HCT116 (cell line): Measurements from ENCODE around the gene ADCY1. TPM values are rescaled to one million over a fixed set of nuclear protein-coding genes. Genes with fewer than 3 reads are reported as not detected.

Experiments used
- ATAC-seq: fragments of 200-7000 bp; cut with Tn5 transposase; 2 replicates; pipeline ENCODE4 v1.9.1; 2020; ENCODE audit warnings: mild to moderate bottlenecking, moderate library complexity
- BruUV-seq: library from RNA; stranded (reverse); fragments of 400-500 nt; replicated peaks from 2 replicates; lab custom pipeline; 2021; lab: Mats Ljungman, UMichigan
- CTCF ChIA-PET: fragments of 300-600 bp; sonication (Branson Sonifier 250); formaldehyde crosslinking; loops from one replicate; lab custom pipeline; 2021; ENCODE audit warnings: antibody characterized with exemption; lab: Charles Lee
- POLR2A ChIA-PET: fragments of 300-600, 350-600 bp; sonication (Branson Sonifier 250); formaldehyde crosslinking; loops from one replicate; lab custom pipeline; 2021; ENCODE audit warnings: antibody characterized with exemption; lab: Charles Lee
- RAD21 ChIA-PET, 2 experiments: fragments of 300-600 bp; sonication (Branson Sonifier 250); formaldehyde crosslinking; loops; one replicate each; lab custom pipeline; 2023; ENCODE audit warnings: low total read pairs in 2 of 2; ENCODE audit not compliant: uncharacterized antibody in 2 of 2, unreplicated experiment in 2 of 2, low non-redundant PET in 1 of 2; lab: Charles Lee
- DNase-seq: peaks from one replicate; pipeline ENCODE4 v3.0.0-alpha.2; 2010; ENCODE audit warnings: low read depth, low spot score
- H2AFZ ChIP-seq: fragments of 200-600 bp; shearing (Covaris generic), sonication (generic); 2 replicates; pipeline ENCODE4 v1.6.1; 2017; ENCODE audit warnings: low read depth, mixed run types, mixed read lengths, antibody characterized with exemption, low read length; ENCODE audit not compliant: poor library complexity, severe bottlenecking
- H3K27ac ChIP-seq: 2 replicates; pipeline ENCODE4 v1.5.1; 2012; ENCODE audit warnings: low read depth, low read length
- H3K27me3 ChIP-seq: fragments of 200-600 bp; sonication (generic); 2 replicates; pipeline ENCODE4 v1.6.1; 2016; ENCODE audit warnings: mixed run types, low read length, mixed read lengths; ENCODE audit not compliant: insufficient read depth
- H3K36me3 ChIP-seq, 2 experiments: fragments of 200-500 bp in 1 of 2; fragments of 200-600 bp in 1 of 2; sonication (Bioruptor generic) in 1 of 2; sonication (generic) in 1 of 2; 2 replicates each; pipeline versions ENCODE4 v1.5.1 to v1.6.1; 2014 to 2016; ENCODE audit warnings: low read length in 2 of 2, inconsistent platforms in 1 of 2, mixed read lengths in 1 of 2, mixed run types in 1 of 2; ENCODE audit not compliant: insufficient read depth in 2 of 2, control insufficient read depth in 1 of 2
- H3K4me1 ChIP-seq, 2 experiments: fragments of 200-600 bp in 1 of 2; sonication (generic) in 1 of 2; 2 replicates each; pipeline versions ENCODE4 v1.5.1 to v1.6.1; 2012 to 2017; ENCODE audit warnings: low read length in 2 of 2, inconsistent platforms in 1 of 2, mild to moderate bottlenecking in 1 of 2, mixed read lengths in 1 of 2, mixed run types in 1 of 2, moderate library complexity in 1 of 2; ENCODE audit not compliant: insufficient read depth in 2 of 2, control insufficient read depth in 1 of 2
- H3K4me2 ChIP-seq: fragments of 200-600 bp; sonication (generic); 2 replicates; pipeline ENCODE4 v1.6.1; 2017; ENCODE audit warnings: mixed run types, low read length, mixed read lengths
- H3K4me3 ChIP-seq, 2 experiments: fragments of 200-600 bp in 1 of 2; sonication (generic) in 1 of 2; replicated peaks in 1 of 2; 2 replicates each; pipeline ENCODE4 v1.5.1; 2011 to 2016; ENCODE audit warnings: low read length in 2 of 2, control low read depth in 1 of 2, low read depth in 1 of 2, mild to moderate bottlenecking in 1 of 2, mixed read lengths in 1 of 2, mixed run types in 1 of 2
- H3K79me2 ChIP-seq: fragments of 200-600 bp; sonication (generic); 2 replicates; pipeline ENCODE4 v1.6.1; 2017; ENCODE audit warnings: mild to moderate bottlenecking, mixed run types, low read length, moderate library complexity, mixed read lengths; ENCODE audit not compliant: insufficient read depth
- H3K9ac ChIP-seq: fragments of 200-600 bp; sonication (generic); 2 replicates; pipeline ENCODE4 v1.6.1; 2016; ENCODE audit warnings: low read length, mixed read lengths
- H3K9me2 ChIP-seq: fragments of 200-600 bp; sonication (generic), shearing (Covaris generic); 2 replicates; pipeline ENCODE4 v1.6.1; 2017; ENCODE audit warnings: mixed run types, mild to moderate bottlenecking, moderate library complexity; ENCODE audit not compliant: insufficient read depth
- H3K9me3 ChIP-seq, 2 experiments: fragments of 200-500 bp in 1 of 2; fragments of 200-600 bp in 1 of 2; sonication (Bioruptor generic) in 1 of 2; sonication (generic) in 1 of 2; 2 replicates each; pipeline ENCODE4 v1.6.1; 2014 to 2017; ENCODE audit warnings: low read length in 2 of 2, mixed read lengths in 2 of 2, inconsistent platforms in 1 of 2, low read depth in 1 of 2, mild to moderate bottlenecking in 1 of 2, mixed run types in 1 of 2, moderate library complexity in 1 of 2; ENCODE audit not compliant: control insufficient read depth in 1 of 2, insufficient read depth in 1 of 2
- H4K20me1 ChIP-seq: fragments of 200-600 bp; sonication (generic), shearing (Covaris generic); 2 replicates; pipeline ENCODE4 v1.6.1; 2017; ENCODE audit warnings: mixed run types, mild to moderate bottlenecking, moderate library complexity; ENCODE audit not compliant: insufficient read depth
- CEBPB ChIP-seq: IDR thresholded peaks from 2 replicates; pipeline ENCODE4 v1.6.1; 2012; ENCODE audit warnings: low read depth
- EGR1 ChIP-seq: IDR thresholded peaks from 2 replicates; pipeline ENCODE4 v1.6.1; 2012; ENCODE audit warnings: low read depth
- EZH2 ChIP-seq: fragments of 200-600 bp; sonication (generic); IDR thresholded peaks from 2 replicates; pipeline ENCODE4 v1.6.1; 2017; ENCODE audit warnings: antibody characterized with exemption, mixed run types
- FOSL1 ChIP-seq: IDR thresholded peaks from 2 replicates; pipeline ENCODE4 v1.6.1; 2012; ENCODE audit warnings: low read depth
- SIN3A ChIP-seq: IDR thresholded peaks from 2 replicates; pipeline ENCODE4 v1.6.1; 2012; ENCODE audit warnings: low read depth
- SP1 ChIP-seq: IDR thresholded peaks from 2 replicates; pipeline ENCODE4 v1.6.1; 2012; ENCODE audit warnings: low read depth
- TCF7L2 ChIP-seq: IDR thresholded peaks from 2 replicates; pipeline ENCODE4 v1.7.0; 2011; ENCODE audit warnings: borderline replicate concordance, inconsistent platforms; ENCODE audit not compliant: insufficient read depth, insufficient read length; ENCODE audit errors: extremely low read depth
- ZFX ChIP-seq: fragments of 450-650 bp; IDR thresholded peaks from 2 replicates; pipeline ENCODE4 v1.6.1; 2017
- ZNF274 ChIP-seq: fragments of 200-500 bp; sonication (Bioruptor generic); IDR thresholded peaks from 2 replicates; pipeline ENCODE4 v1.6.1; 2014; ENCODE audit warnings: mild to moderate bottlenecking, low read depth, low read length, inconsistent platforms
- intact Hi-C: fragments of 100-400 bp; cut with micrococcal nuclease; formaldehyde crosslinking; loops from 2 replicates; pipeline ENCODE4 v1.10.0; 2022
- total RNA-seq: library from RNA; stranded (reverse); gene quantifications from one replicate; pipeline ENCODE4 v1.2.1, GENCODE V29; 2021; ENCODE audit not compliant: unreplicated experiment
- TF ChIP-seq, protein P1 (sequence below): IDR thresholded peaks from 2 replicates; pipeline ENCODE4 v1.6.1; 2012
- TF ChIP-seq, protein P2 (sequence below): IDR thresholded peaks from 2 replicates; pipeline ENCODE4 v1.6.1; 2012

The ADCY1 gene
- total RNA-seq, 1 experiment from 2014 or later, result 0.05 TPM

DNA sequence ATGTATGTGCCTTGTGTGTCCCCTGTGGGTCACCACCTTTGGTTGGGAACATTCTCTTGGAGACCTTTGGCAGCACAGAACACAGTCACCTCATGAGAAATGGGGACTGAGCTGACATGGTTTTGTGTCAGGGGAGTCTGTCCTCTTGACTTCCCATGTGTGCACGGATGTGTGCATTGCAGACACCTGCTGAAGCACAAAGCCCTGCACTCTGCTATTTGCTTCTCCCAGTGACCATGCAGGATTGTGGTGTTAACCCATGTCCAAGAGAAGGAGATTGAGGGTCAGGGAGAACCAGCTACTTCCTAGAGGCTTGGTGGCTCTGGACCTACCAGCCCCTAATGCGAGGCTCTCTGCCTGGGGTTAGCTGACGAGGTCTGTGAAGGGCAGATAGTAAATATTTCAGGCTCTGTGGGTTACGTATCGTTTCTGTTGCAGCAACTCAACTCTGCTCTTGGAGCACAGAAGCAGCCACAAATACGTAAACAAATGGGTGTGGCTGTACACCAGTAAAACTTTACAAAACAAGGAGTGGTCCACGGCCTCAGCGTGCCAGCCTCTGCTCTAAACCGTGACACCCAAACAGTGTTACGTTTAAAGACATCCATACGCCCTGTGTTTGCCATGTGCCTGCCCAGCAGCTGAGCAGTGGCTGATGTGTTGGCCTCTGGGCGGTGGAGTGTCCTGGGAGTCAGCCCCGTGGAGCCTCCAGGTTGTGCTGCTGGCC is 51.7 kb downstream of the ADCY1 start:
- Histone ChIP-seq H3K9me2 (no peaks in the 10 kb centered on the region), H3K27me3 (peaks cover 7% of the 10 kb centered on the region; the same call in 1 of the 2 replicates), H2AFZ (no peak overlapping the region), H3K4me2 (no peak overlapping the region), H3K9ac (no peak overlapping the region), H4K20me1 (no peaks in the 10 kb centered on the region), H3K36me3 (no peaks in the 10 kb centered on the region), H3K4me3 (no peak overlapping the region), H3K9me3 (no peaks in the 10 kb centered on the region), H3K79me2 (no peaks in the 10 kb centered on the region), H3K4me1 (no peaks in the 10 kb centered on the region), H3K27ac (no peak overlapping the region)
- ATAC-seq, result no peak
- intact Hi-C loops, result no loop called here
- TF ChIP-seq SIN3A, result no peak
- TF ChIP-seq, protein P1, sequence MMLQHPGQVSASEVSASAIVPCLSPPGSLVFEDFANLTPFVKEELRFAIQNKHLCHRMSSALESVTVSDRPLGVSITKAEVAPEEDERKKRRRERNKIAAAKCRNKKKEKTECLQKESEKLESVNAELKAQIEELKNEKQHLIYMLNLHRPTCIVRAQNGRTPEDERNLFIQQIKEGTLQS, result no peak
- TF ChIP-seq ZNF274, result no peak
- TF ChIP-seq CEBPB, result no peak
- no peak for TF ChIP-seq ZFX
- TF ChIP-seq SP1, result no peak
- no peak for TF ChIP-seq FOSL1
- TF ChIP-seq TCF7L2, result no peak
- TF ChIP-seq, protein P2, sequence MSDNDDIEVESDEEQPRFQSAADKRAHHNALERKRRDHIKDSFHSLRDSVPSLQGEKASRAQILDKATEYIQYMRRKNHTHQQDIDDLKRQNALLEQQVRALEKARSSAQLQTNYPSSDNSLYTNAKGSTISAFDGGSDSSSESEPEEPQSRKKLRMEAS, result no peak
- no peak for TF ChIP-seq EZH2
- TF ChIP-seq EGR1, result no peak
- BruUV-seq, result no TSS peak
- RAD21 ChIA-PET, result no interaction called here
- POLR2A ChIA-PET, result no interaction called here
- CTCF ChIA-PET, result no interaction called here
- no peak for DNase-seq
